ENCODE data around the gene SATB1.

SATB1 gene

GRCh38 chr3:18428991-18429745 is 4.0 kb upstream of the SATB1 start:
- TF ChIP-seq SUZ12 (IDR thresholded peaks at IDR 0.05; ENCODE audit: extremely low read depth, insufficient read depth, insufficient read length) (no peak), YY1 (IDR thresholded peaks at IDR 0.05; ENCODE audit: insufficient read depth, insufficient read length) (no peak), ZNF274 (IDR thresholded peaks at IDR 0.05; ENCODE audit: low read depth, low read length) (no peak)
- Histone ChIP-seq H3K9ac (ENCODE audit: insufficient read length, low read depth) (no peak overlapping the region), H3K9me3 (ENCODE audit: insufficient read depth, low read length) (no peaks in the 10 kb centered on the region), H3K4me1 (ENCODE audit: insufficient read depth, insufficient read length) (no peaks in the 10 kb centered on the region), H3K4me3 (ENCODE audit: insufficient read length, low read depth) (no peak overlapping the region), H3K27me3 (ENCODE audit: insufficient read depth, insufficient read length) (peaks cover 17% of the 10 kb centered on the region), H3K36me3 (ENCODE audit: insufficient read depth, insufficient read length, low read length) (no peaks in the 10 kb centered on the region)
- DNase-seq (ENCODE audit: low read depth, low spot score) = no peak

DNA sequence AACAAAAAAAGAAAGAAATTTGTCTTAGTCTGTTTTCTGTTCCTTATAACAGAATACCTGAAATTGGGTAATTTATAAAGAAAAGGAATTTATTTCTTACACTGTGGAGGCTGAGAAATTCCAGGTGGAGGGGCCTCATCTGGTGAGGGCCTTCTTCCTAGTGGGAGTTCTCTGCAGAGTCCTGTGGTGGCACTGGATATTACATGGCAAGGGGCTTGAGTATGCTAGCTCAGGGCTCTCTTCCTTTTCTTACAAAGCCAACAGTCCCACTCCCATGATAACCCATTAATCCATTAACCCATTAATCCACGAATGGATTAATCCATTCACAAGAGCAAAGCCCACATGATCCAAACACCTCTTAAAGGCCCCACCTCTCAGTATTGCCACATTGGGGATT is 2.9 kb upstream of the SATB1 start:
- Histone ChIP-seq H3K9ac (ENCODE audit: insufficient read length, low read depth) (no peak overlapping the region), H3K36me3 (ENCODE audit: insufficient read depth, insufficient read length, low read length) (no peaks in the 10 kb centered on the region), H3K9me3 (ENCODE audit: insufficient read depth, low read length) (no peaks in the 10 kb centered on the region), H3K4me3 (ENCODE audit: insufficient read length, low read depth) (no peak overlapping the region), H3K27me3 (ENCODE audit: insufficient read depth, insufficient read length) (peaks cover 17% of the 10 kb centered on the region), H3K4me1 (ENCODE audit: insufficient read depth, insufficient read length) (no peaks in the 10 kb centered on the region)
- no peak for DNase-seq (ENCODE audit: low read depth, low spot score)
- no peak for TF ChIP-seq YY1 (IDR thresholded peaks at IDR 0.05; ENCODE audit: insufficient read depth, insufficient read length)
- no peak for TF ChIP-seq SUZ12 (IDR thresholded peaks at IDR 0.05; ENCODE audit: extremely low read depth, insufficient read depth, insufficient read length)
- no peak for TF ChIP-seq ZNF274 (IDR thresholded peaks at IDR 0.05; ENCODE audit: low read depth, low read length)

GRCh38 chr3:18426597-18427193 is 1.6 kb upstream of the SATB1 start:
- H3K27me3 ChIP-seq (ENCODE audit: insufficient read depth, insufficient read length) = peaks cover 19% of the 10 kb centered on the region
- H3K4me3 ChIP-seq (ENCODE audit: insufficient read length, low read depth) = peak overlapping the region; percentile 65
- no peaks in the 10 kb centered on the region for H3K4me1 ChIP-seq (ENCODE audit: insufficient read depth, insufficient read length)

GRCh38 chr3:18425641-18426257 is 610 bp upstream of the SATB1 start:
- H3K4me3 ChIP-seq (ENCODE audit: insufficient read length, low read depth) = peak overlapping the region; percentile 65
- no peaks in the 10 kb centered on the region for H3K9me3 ChIP-seq (ENCODE audit: insufficient read depth, low read length)
- peaks cover 19% of the 10 kb centered on the region for H3K27me3 ChIP-seq (ENCODE audit: insufficient read depth, insufficient read length)
- no peaks in the 10 kb centered on the region for H3K4me1 ChIP-seq (ENCODE audit: insufficient read depth, insufficient read length)
- TF ChIP-seq YY1 (IDR thresholded peaks at IDR 0.05; ENCODE audit: insufficient read depth, insufficient read length) = no peak
- TF ChIP-seq ZNF274 (IDR thresholded peaks at IDR 0.05; ENCODE audit: low read depth, low read length) = no peak
- TF ChIP-seq SUZ12 (IDR thresholded peaks at IDR 0.05; ENCODE audit: extremely low read depth, insufficient read depth, insufficient read length) = no peak
- no peaks in the 10 kb centered on the region for H3K36me3 ChIP-seq (ENCODE audit: insufficient read depth, insufficient read length, low read length)
- DNase-seq (ENCODE audit: low read depth, low spot score) = no peak
- peak overlapping the region; percentile 74 for H3K9ac ChIP-seq (ENCODE audit: insufficient read length, low read depth)

More at GRCh38 chr3:18426597-18427193, 1.6 kb upstream of the SATB1 start:
- DNase-seq (ENCODE audit: low read depth, low spot score) = no peak
- Histone ChIP-seq H3K9me3 (ENCODE audit: insufficient read depth, low read length) (no peaks in the 10 kb centered on the region), H3K36me3 (ENCODE audit: insufficient read depth, insufficient read length, low read length) (no peaks in the 10 kb centered on the region), H3K9ac (ENCODE audit: insufficient read length, low read depth) (no peak overlapping the region)
- no peak for TF ChIP-seq YY1 (IDR thresholded peaks at IDR 0.05; ENCODE audit: insufficient read depth, insufficient read length)
- TF ChIP-seq SUZ12 (IDR thresholded peaks at IDR 0.05; ENCODE audit: extremely low read depth, insufficient read depth, insufficient read length) = no peak
- TF ChIP-seq ZNF274 (IDR thresholded peaks at IDR 0.05; ENCODE audit: low read depth, low read length) = no peak

GRCh38 chr3:18424213-18424728 is 868 bp downstream of the SATB1 start:
- peak overlapping the region; percentile 72 for H3K4me3 ChIP-seq (ENCODE audit: insufficient read length, low read depth)
- no peaks in the 10 kb centered on the region for H3K4me1 ChIP-seq (ENCODE audit: insufficient read depth, insufficient read length)
- H3K9ac ChIP-seq (ENCODE audit: insufficient read length, low read depth) = peak overlapping the region; percentile 74
- H3K9me3 ChIP-seq (ENCODE audit: insufficient read depth, low read length) = no peaks in the 10 kb centered on the region
- H3K36me3 ChIP-seq (ENCODE audit: insufficient read depth, insufficient read length, low read length) = no peaks in the 10 kb centered on the region
- no peak for DNase-seq (ENCODE audit: low read depth, low spot score)
- peaks cover 22% of the 10 kb centered on the region for H3K27me3 ChIP-seq (ENCODE audit: insufficient read depth, insufficient read length)
- TF ChIP-seq SUZ12 (IDR thresholded peaks at IDR 0.05; ENCODE audit: extremely low read depth, insufficient read depth, insufficient read length) = no peak
- no peak for TF ChIP-seq ZNF274 (IDR thresholded peaks at IDR 0.05; ENCODE audit: low read depth, low read length)

DNA sequence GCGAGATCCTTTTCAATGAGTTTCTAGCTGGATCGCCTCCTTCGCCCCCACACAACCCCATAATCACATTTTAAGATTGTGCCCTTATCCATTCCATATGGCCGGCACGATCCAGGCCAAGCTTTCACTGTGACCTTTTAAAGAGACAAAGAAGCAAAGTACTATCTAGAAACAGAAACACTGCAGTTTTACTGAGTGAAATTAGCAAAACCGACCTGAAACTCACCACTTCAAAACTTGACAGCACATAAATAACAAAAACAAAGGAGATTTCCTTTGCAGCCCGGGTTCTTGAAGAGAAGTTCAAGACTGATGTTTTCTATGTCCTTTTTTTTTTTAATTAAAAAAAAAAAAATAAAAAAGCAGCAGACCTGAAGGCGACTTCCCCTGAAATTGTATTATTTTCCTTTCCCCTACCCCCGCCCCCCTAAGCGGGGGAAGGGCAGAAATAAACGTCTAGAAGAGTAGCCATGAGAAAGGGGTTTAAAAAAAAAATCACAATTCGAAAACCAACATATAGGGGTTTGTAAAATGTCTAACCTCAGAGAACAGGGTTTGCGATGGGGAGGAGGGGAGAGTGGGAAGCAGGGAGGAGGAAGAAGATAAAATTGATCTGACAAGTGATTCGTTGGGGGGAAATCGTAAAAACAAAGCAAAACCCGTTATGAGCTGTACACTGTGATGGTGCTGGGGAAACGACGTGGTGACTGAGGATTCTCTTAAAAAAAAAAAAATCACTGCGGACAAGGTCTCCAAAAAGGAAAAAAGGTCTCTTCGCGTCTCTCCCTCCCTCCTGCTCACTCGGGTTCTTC is 1.5 kb downstream of the SATB1 start:
- DNase-seq (ENCODE audit: low read depth, low spot score) = no peak
- H3K9ac ChIP-seq (ENCODE audit: insufficient read length, low read depth) = peak overlapping the region; percentile 74
- no peaks in the 10 kb centered on the region for H3K36me3 ChIP-seq (ENCODE audit: insufficient read depth, insufficient read length, low read length)
- H3K4me1 ChIP-seq (ENCODE audit: insufficient read depth, insufficient read length) = no peaks in the 10 kb centered on the region
- H3K9me3 ChIP-seq (ENCODE audit: insufficient read depth, low read length) = no peaks in the 10 kb centered on the region
- TF ChIP-seq YY1 (IDR thresholded peaks at IDR 0.05; ENCODE audit: insufficient read depth, insufficient read length) (no peak), ZNF274 (IDR thresholded peaks at IDR 0.05; ENCODE audit: low read depth, low read length) (no peak), SUZ12 (IDR thresholded peaks at IDR 0.05; ENCODE audit: extremely low read depth, insufficient read depth, insufficient read length) (no peak)
- H3K27me3 ChIP-seq (ENCODE audit: insufficient read depth, insufficient read length) = peaks cover 22% of the 10 kb centered on the region
- H3K4me3 ChIP-seq (ENCODE audit: insufficient read length, low read depth) = peak overlapping the region; percentile 72

Data from NT2/D1 (cell line).